HG03196 (cell line): ENCODE measurements around the gene PSMF1.
"Not testable (repeated sequence)": the region's sequence is repeated elsewhere in the genome, so short reads cannot be mapped to it uniquely, and the experiment has no call there.

ENCODE experiments used
- ATAC-seq: cut with Tn5 transposase; IDR thresholded peaks from one replicate; pipeline ENCODE4 v1.9.1; 2021; ENCODE audit not compliant: unreplicated experiment

PSMF1 gene

DNA sequence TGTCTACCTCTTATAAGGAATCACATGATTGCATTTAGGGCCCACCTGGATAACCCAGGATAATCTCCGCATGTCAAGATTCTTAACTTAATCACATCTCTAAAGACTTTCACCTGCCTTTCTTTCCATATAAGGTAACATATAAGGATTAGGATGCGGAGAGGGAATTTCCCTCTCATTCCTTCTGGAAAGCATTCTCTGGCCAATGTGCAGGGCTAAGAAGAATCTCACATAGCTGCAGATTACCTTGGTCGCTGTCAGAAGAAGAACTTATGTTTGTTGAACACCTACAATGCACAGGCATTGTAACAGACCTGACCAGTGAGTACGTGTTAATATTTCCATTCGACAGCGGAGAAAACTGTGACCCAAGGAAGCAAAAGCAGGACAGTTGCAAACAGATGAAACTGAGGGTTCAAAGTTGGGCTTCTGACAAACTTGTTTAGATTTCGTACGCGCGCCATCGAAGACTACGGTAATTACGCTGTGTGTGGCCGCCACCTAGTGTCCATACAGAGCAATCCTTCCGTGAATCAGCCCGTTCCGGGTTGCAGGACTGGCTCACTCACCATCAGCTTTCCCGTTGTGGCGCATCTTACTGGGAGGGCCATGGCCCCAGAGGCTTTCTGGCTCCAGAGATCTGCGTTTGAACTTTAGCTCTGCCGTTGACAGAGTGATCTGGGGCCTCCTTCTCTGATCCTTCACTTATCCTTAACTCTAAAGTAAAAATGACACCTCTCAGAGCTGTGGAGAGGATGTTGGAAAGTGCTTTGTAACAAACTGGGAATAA, 94.4 kb downstream of the PSMF1 start:
- ATAC-seq, result peak; percentile 67

DNA sequence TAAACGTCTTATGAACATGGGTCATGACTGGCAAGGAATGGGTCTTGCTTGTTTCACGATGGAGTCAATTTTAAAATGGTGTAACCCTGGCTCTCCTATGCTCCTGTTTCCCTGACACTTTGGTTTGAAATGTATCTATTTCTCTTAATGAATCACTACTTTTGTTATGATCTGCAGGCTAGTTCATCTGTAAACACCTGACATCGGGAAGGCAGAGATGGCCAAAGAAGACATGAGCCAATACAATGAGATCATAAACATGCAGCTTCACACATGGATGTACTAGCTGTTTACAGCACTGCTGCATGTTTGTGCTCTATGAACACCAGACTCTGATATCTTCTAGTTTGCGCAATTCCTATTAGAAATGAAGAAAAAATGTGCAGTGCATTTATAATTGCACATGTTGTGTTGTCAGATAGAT, 96.4 kb downstream of the PSMF1 start:
- ATAC-seq, result no peak

DNA sequence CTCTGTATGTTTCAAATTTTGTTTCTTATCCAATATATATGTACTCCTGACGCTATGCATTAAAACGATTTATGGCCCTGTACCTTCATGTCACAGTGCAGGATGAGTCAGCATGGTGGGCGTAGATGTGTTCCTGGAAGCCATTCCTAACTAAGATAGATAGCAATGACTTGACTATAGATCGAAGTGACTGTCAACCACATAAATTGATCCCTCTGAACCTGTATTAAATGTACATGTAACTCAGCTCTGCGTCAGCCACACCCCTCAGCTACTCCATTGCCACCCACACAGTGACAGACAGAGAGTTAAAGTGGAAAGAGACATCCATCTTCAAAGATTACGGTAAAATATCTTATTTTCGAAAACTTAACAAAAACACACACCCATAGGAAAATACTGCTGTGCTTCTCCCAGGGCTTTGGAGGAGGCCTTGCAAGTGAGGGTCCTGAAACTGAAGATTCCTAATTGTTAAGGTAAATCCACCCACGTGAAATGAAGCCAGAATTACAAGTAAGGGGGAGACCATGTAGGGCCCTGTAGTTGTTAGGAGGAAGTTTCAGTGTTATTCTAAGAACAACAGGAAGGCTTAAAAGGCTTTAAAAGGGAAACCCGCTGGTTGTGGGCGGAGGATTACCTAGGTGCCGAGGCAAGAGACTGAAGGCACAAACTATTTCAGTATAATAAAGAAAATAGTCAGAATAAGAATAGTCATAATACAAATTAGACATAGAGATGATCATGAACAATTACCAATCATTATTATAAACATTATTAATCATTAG, 97.2 kb downstream of the PSMF1 start:
- no peak for ATAC-seq

DNA sequence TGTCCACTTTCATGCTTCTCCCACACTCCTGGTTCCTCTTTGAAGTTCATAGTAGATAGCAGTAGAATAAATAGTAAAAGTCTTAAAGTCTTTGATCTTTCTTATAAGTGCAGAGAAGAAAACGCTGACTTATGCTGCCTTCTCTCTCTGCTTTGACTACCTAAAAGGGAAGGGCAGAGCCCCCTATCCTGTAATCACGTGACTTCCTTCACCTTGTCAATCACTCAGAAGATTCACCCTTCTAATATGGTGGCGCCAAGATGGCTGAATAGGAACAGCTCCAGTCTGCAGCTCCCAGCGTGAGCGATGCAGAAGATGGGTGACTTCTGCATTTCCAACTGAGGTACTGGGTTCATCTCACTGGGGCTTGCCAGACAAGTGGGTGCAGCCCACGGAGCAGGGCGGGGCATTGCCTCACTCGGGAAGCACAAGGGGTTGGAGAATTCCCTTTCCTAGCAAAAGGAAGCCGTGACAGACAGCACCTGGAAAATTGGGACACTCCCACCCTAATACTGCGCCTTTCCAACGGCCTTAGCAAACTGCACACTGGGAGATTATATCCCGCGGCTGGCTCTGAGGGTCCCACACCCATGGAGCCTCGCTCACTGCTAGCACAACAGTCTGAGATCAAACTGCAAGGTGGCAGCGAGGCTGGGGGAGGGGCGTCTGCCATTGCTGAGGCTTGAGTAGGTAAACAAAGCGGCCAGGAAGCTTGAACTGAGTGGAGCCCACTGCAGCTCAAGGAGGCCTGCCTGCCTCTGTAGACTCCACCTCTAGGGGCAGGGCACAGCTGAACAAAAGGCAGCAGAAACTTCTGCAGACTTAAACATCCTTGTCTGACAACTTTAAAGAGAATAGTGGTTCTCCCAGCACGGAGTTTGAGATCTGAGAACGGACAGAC, 98.4 kb downstream of the PSMF1 start:
- not testable (repeated sequence) for ATAC-seq
